MCF 10A (cell line): ENCODE results near the gene SEPTIN12. TPM values are rescaled to one million over a fixed set of nuclear protein-coding genes. Genes with fewer than 3 reads are reported as not detected.

Source experiments
- BruUV-seq: library from RNA; stranded (reverse); fragments of 400-500 nt; replicated peaks from 2 replicates; lab custom pipeline; 2021; lab: Mats Ljungman, UMichigan
- CTCF ChIA-PET: fragments of 300-600 bp; sonication (Branson Sonifier 250); formaldehyde crosslinking; extraction: SDS; loops from one replicate; lab custom pipeline; 2021; ENCODE audit warnings: antibody characterized with exemption, inconsistent platforms; lab: Yijun Ruan, JAX
- POLR2A ChIA-PET: fragments of 300-600, 350-650 bp; sonication (Branson Sonifier 250); formaldehyde crosslinking; extraction: SDS; loops from one replicate; lab custom pipeline; 2020; ENCODE audit warnings: antibody characterized with exemption, inconsistent platforms; lab: Yijun Ruan, JAX
- DNase-seq: peaks from one replicate; pipeline ENCODE4 v3.0.0-alpha.2; 2018; ENCODE audit not compliant: unreplicated experiment
- H3K27ac Mint-ChIP-seq: one replicate; pipeline ENCODE4 v1.8.0; 2022; ENCODE audit warnings: mild to moderate bottlenecking, low read depth, mixed read lengths; ENCODE audit not compliant: unreplicated experiment
- H3K27me3 Mint-ChIP-seq: one replicate; pipeline ENCODE4 v1.8.0; 2022; ENCODE audit warnings: mixed read lengths; ENCODE audit not compliant: insufficient read depth, unreplicated experiment
- H3K36me3 Mint-ChIP-seq: one replicate; pipeline ENCODE4 v1.8.0; 2022; ENCODE audit warnings: mild to moderate bottlenecking, moderate library complexity, mixed read lengths; ENCODE audit not compliant: insufficient read depth, unreplicated experiment
- H3K4me1 Mint-ChIP-seq: one replicate; pipeline ENCODE4 v1.8.0; 2022; ENCODE audit warnings: mixed read lengths; ENCODE audit not compliant: insufficient read depth, unreplicated experiment
- H3K4me3 Mint-ChIP-seq: one replicate; pipeline ENCODE4 v1.8.0; 2022; ENCODE audit warnings: mild to moderate bottlenecking, moderate library complexity, mixed read lengths; ENCODE audit not compliant: unreplicated experiment
- H3K9me3 Mint-ChIP-seq: one replicate; pipeline ENCODE4 v1.8.0; 2022; ENCODE audit warnings: mixed read lengths; ENCODE audit not compliant: unreplicated experiment
- intact Hi-C: fragments of 100-400 bp; cut with micrococcal nuclease; formaldehyde crosslinking; loops from 2 replicates; pipeline ENCODE4 v1.14.1; 2022
- total RNA-seq: library from RNA; stranded (reverse); gene quantifications from 2 replicates; pipeline ENCODE4 v1.2.3, GENCODE V29; 2022
- TF ChIP-seq, protein P1 (sequence below): fragments of 200-600 bp; IDR thresholded peaks from one replicate; pipeline ENCODE4 v1.8.0; 2022; ENCODE audit warnings: antibody characterized with exemption, mild to moderate bottlenecking; ENCODE audit not compliant: unreplicated experiment

SEPTIN12 gene
- total RNA-seq, 1 experiment from 2014 or later, result not detected

DNA sequence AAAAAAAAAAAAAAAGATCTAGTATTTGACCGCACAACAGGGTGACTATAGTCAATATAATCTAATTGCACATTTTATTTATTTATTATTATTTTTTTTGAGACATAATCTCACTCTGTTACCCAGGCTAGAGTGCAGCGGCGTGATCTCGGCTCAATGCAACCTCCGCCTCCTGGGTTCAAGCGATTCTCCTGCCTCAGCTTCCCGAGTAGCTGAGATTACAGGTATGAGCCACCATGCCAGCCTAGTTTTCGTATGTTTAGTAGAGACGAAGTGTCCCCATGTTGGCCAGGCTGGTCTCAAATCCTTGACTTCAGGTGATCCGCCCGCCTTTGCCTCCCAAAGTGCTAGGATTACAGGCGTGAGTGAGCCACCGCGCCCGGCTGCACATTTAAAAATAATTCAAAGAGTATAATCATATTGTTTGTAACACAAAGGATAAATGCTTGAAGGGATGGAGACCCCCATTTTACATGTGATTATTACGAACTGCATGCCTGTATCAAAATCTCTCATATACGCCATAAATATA lies 54.9 kb downstream of the SEPTIN12 start:
- Mint-ChIP-seq H3K4me3 (peak overlapping the region; percentile 98), H3K9me3 (no peaks in the 10 kb centered on the region), H3K27me3 (no peaks in the 10 kb centered on the region), H3K27ac (peak overlapping the region; percentile 98), H3K36me3 (peaks cover 34% of the 10 kb centered on the region), H3K4me1 (peaks cover 13% of the 10 kb centered on the region)
- no TSS peak for BruUV-seq
- ChIA-PET POLR2A (interaction anchor here (0.5 to 2.9 kb wide), 11 partner anchors 9 to 211 kb away, joined by 3 to 64 read pairs (median 8); partner anchors contain the start of genes NUDT16L1 and ZNF500), CTCF (no interaction called here)
- intact Hi-C loops, result loop anchor here (10.0 kb wide), 1 partner anchor 362 kb away; the partner anchor contains the start of gene EEF2KMT
- no peak for DNase-seq
- TF ChIP-seq, protein P1, sequence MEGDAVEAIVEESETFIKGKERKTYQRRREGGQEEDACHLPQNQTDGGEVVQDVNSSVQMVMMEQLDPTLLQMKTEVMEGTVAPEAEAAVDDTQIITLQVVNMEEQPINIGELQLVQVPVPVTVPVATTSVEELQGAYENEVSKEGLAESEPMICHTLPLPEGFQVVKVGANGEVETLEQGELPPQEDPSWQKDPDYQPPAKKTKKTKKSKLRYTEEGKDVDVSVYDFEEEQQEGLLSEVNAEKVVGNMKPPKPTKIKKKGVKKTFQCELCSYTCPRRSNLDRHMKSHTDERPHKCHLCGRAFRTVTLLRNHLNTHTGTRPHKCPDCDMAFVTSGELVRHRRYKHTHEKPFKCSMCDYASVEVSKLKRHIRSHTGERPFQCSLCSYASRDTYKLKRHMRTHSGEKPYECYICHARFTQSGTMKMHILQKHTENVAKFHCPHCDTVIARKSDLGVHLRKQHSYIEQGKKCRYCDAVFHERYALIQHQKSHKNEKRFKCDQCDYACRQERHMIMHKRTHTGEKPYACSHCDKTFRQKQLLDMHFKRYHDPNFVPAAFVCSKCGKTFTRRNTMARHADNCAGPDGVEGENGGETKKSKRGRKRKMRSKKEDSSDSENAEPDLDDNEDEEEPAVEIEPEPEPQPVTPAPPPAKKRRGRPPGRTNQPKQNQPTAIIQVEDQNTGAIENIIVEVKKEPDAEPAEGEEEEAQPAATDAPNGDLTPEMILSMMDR, result no peak

DNA sequence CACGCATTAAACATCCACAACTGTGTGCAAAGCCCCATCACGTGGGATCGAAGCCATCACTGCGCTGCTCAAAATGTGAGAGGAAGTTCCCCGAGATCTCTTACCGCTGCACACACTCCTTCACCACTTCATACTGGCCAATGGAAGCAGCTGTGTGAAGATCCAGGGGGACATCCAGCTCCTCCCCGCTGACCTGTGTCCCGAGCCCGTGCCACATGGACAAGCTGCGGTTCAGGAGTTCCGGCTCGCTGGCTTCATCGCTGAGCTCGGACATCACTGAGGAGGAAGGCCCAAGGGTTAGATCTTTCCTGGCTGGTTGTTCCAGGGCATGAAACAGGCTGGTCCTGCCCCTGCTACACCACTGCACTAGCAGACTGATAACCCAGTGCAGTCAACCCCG lies 58.3 kb downstream of the SEPTIN12 start:
- intact Hi-C loops, result loop anchor here (10.0 kb wide), 1 partner anchor 365 kb away; the partner anchor contains the start of gene EEF2KMT
- Mint-ChIP-seq H3K9me3 (no peaks in the 10 kb centered on the region), H3K4me1 (peaks cover 7% of the 10 kb centered on the region), H3K27me3 (no peaks in the 10 kb centered on the region), H3K36me3 (peaks cover 46% of the 10 kb centered on the region), H3K4me3 (no peak overlapping the region), H3K27ac (no peak overlapping the region)
- TF ChIP-seq, protein P1, result no peak
- no TSS peak for BruUV-seq
- ChIA-PET POLR2A (no interaction called here), CTCF (no interaction called here)
- no peak for DNase-seq

DNA sequence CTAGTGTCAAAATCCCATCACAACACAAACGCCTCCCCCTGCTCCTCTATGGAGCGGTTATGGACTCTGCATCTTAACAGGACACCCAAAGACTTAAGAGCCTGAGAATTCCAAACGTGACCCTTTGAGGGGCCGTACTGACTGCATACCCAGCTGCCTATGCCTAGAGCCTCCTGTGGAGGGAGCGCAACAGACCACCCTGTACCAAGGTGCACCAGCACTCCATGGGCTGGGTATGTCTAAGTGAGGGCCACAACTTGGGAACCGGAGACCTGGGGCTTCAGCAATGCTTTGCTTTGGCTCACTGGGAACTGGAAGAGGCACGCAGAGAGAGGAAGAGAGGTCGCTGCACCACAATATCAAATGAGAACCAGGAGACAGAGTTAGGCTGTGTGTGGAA lies 59.5 kb downstream of the SEPTIN12 start:
- TF ChIP-seq, protein P1, result no peak
- no peak overlapping the region for H3K4me3 Mint-ChIP-seq
- peaks cover 6% of the 10 kb centered on the region for H3K4me1 Mint-ChIP-seq
- H3K27me3 Mint-ChIP-seq, result no peaks in the 10 kb centered on the region
- DNase-seq, result no peak
- BruUV-seq, result no TSS peak
- H3K36me3 Mint-ChIP-seq, result peaks cover 38% of the 10 kb centered on the region
- POLR2A ChIA-PET, result no interaction called here
- no peak overlapping the region for H3K27ac Mint-ChIP-seq
- no peaks in the 10 kb centered on the region for H3K9me3 Mint-ChIP-seq
- intact Hi-C loops, result no loop called here
- CTCF ChIA-PET, result interaction anchor here (0.5 kb wide), 1 partner anchor 250 kb away, joined by 3 read pairs; no protein-coding TSS in a partner anchor

Other genes with a start within 250 kb of the SEPTIN12 start
- gene CDIP1, start 249.6 kb downstream of the SEPTIN12 start, total RNA-seq, result 6.0 and 8.0 TPM in 2 replicates
- gene C16orf96, start 232.0 kb downstream of the SEPTIN12 start, total RNA-seq, result not detected in 2 replicates
- 28.0 and 42.1 TPM in 2 replicates for gene UBALD1, start 173.5 kb downstream of the SEPTIN12 start, total RNA-seq
- gene MGRN1, start 163.5 kb downstream of the SEPTIN12 start, total RNA-seq, result 61.3 and 62.9 TPM in 2 replicates
- 18.3 and 21.8 TPM in 2 replicates for gene NUDT16L1, start 94.8 kb downstream of the SEPTIN12 start, total RNA-seq
- gene ANKS3, start 54.1 kb downstream of the SEPTIN12 start, total RNA-seq, result 29.9 and 35.0 TPM in 2 replicates
- 0.56 and 1.6 TPM in 2 replicates for gene DNAAF8, start 53.8 kb downstream of the SEPTIN12 start, total RNA-seq
- 13.8 and 14.0 TPM in 2 replicates for gene ZNF500, start 21.2 kb downstream of the SEPTIN12 start, total RNA-seq
- gene SMIM22, start 7.0 kb upstream of the SEPTIN12 start, total RNA-seq, result 2.2 and 2.4 TPM in 2 replicates
- 5.9 and 7.0 TPM in 2 replicates for gene ROGDI, start 14.3 kb upstream of the SEPTIN12 start, total RNA-seq
- gene GLYR1, start 58.9 kb upstream of the SEPTIN12 start, total RNA-seq, result 67.3 and 77.3 TPM in 2 replicates
- 33.3 and 38.1 TPM in 2 replicates for gene UBN1, start 59.1 kb upstream of the SEPTIN12 start, total RNA-seq
- gene PPL, start 148.8 kb upstream of the SEPTIN12 start, total RNA-seq, result 49.1 and 50.1 TPM in 2 replicates
- 0.22 TPM in 1 of 2 replicates, not detected in the other for gene SEC14L5, start 170.0 kb upstream of the SEPTIN12 start, total RNA-seq
- 4.9 and 8.7 TPM in 2 replicates for gene NAGPA, start 245.6 kb upstream of the SEPTIN12 start, total RNA-seq